Prostate gland (tissue), 2 donors: ENCODE data around the gene FBXL17. TPM values are rescaled to one million over a fixed set of nuclear protein-coding genes. Genes with fewer than 3 reads are reported as not detected.

Source experiments
- DNase-seq: peaks from one replicate; pipeline ENCODE4 v3.0.0-alpha.2; 2019; ENCODE audit warnings: low spot score
- H3K27ac ChIP-seq, 2 donors: fragments of 200-600 bp; sonication (generic); 2 replicates each; pipeline ENCODE4 v1.5.1; 2017 to 2019
- H3K27me3 ChIP-seq: fragments of 200-600 bp; sonication (generic); replicated peaks from 2 replicates; pipeline ENCODE4 v1.5.1; 2019; ENCODE audit not compliant: insufficient read depth
- H3K36me3 ChIP-seq, 2 donors: fragments of 200-600 bp; sonication (generic); 1 replicate in 1 of 2; 2 replicates in 1 of 2; pipeline versions ENCODE4 v1.5.1 to v1.8.1; 2017 to 2019
- H3K4me1 ChIP-seq: fragments of 200-600 bp; sonication (generic); replicated peaks from 2 replicates; pipeline ENCODE4 v1.5.1; 2019
- H3K4me3 ChIP-seq, 2 donors: fragments of 200-600 bp; sonication (generic); 2 replicates each; pipeline ENCODE4 v1.5.1; 2017 to 2019
- H3K9me3 ChIP-seq: fragments of 200-600 bp; sonication (generic); 2 replicates; pipeline ENCODE4 v1.5.1; 2017
- CTCF ChIP-seq, 4 experiments: fragments of 200-600 bp in 2 of 4; fragments of 450-650 bp in 2 of 4; sonication (generic) in 2 of 4; IDR thresholded peaks; 1 replicate in 3 of 4; 2 replicates in 1 of 4; pipeline ENCODE4 v1.5.1; 2016 to 2019; ENCODE audit warnings: antibody characterized with exemption in 4 of 4, mild to moderate bottlenecking in 2 of 4, moderate library complexity in 2 of 4
- POLR2A ChIP-seq: fragments of 450-650 bp; IDR thresholded peaks from one replicate; pipeline ENCODE4 v1.6.1; 2016; ENCODE audit warnings: antibody characterized with exemption, mild to moderate bottlenecking
- POLR2AphosphoS5 ChIP-seq: sonication (generic); formaldehyde crosslinking; IDR thresholded peaks from one replicate; pipeline ENCODE4 v1.6.1; 2017; ENCODE audit warnings: antibody characterized with exemption
- WGBS: methylation state at CpG from one replicate; pipeline ENCODE4 v1.1.5; 2018; 5-methylcytosine and 5-hydroxymethylcytosine counted together
- intact Hi-C: fragments of 100-400 bp; cut with DNase I; formaldehyde crosslinking; loops from one replicate; pipeline ENCODE4 v1.14.2; 2022
- total RNA-seq, 2 donors: library from RNA; depleted of rRNA; stranded (reverse); fragments of >200 nt; gene quantifications; one replicate each; pipeline ENCODE4 v1.1.0, GENCODE V29; 2016

FBXL17 gene
- total RNA-seq, 2 donors from 2014 or later, result 14.8 to 30.4 TPM

- Histone ChIP-seq H3K4me3 (no peak overlapping the region), H3K9me3 (no peaks in the 10 kb centered on the region), H3K36me3 (no peaks in the 10 kb centered on the region), H3K27ac (no peak overlapping the region), H3K4me1 (no peaks in the 10 kb centered on the region), H3K27me3 (no peaks in the 10 kb centered on the region)
- intact Hi-C loops, result no loop called here
- 94% methylated on average over 2 of the region's 2 CpGs for WGBS
- DNase-seq, result no peak
- TF ChIP-seq POLR2A (no peak), CTCF (IDR thresholded peaks at IDR 0.05) (no peak), POLR2AphosphoS5 (no peak)
Measured at GRCh38 chr5:108193021-108193795, 188.7 kb downstream of the FBXL17 start.

- Histone ChIP-seq H3K36me3 (peaks cover 0 to 6% of the 10 kb centered on the region in 2 donors), H3K27ac (no peak overlapping the region), H3K9me3 (no peaks in the 10 kb centered on the region), H3K4me1 (no peaks in the 10 kb centered on the region), H3K27me3 (no peaks in the 10 kb centered on the region), H3K4me3 (no peak overlapping the region)
- 86% methylated on average over 3 of the region's 3 CpGs for WGBS
- intact Hi-C loops, result no loop called here
- DNase-seq, result no peak
- no peak for TF ChIP-seq POLR2AphosphoS5
- TF ChIP-seq POLR2A, result no peak
- TF ChIP-seq CTCF (IDR thresholded peaks at IDR 0.05), result no peak
Measured at GRCh38 chr5:108184940-108185339, 197.0 kb downstream of the FBXL17 start.

- WGBS, result 81% methylated on average over 7 of the region's 7 CpGs
- Histone ChIP-seq H3K9me3 (no peaks in the 10 kb centered on the region), H3K4me1 (no peaks in the 10 kb centered on the region), H3K36me3 (peaks cover 0 to 6% of the 10 kb centered on the region in 2 donors), H3K4me3 (no peak overlapping the region), H3K27ac (no peak overlapping the region), H3K27me3 (no peaks in the 10 kb centered on the region)
- intact Hi-C loops, result no loop called here
- TF ChIP-seq POLR2AphosphoS5, result no peak
- no peak for TF ChIP-seq POLR2A
- no peak for TF ChIP-seq CTCF (IDR thresholded peaks at IDR 0.05)
- DNase-seq, result no peak
Measured at GRCh38 chr5:108181975-108182374, 199.9 kb downstream of the FBXL17 start.

GRCh38 chr5:108174286-108174685 lies 207.6 kb downstream of the FBXL17 start:
- Histone ChIP-seq H3K4me3 (no peak overlapping the region), H3K27ac (no peak overlapping the region), H3K4me1 (no peaks in the 10 kb centered on the region), H3K9me3 (no peaks in the 10 kb centered on the region), H3K36me3 (no peaks in the 10 kb centered on the region), H3K27me3 (no peaks in the 10 kb centered on the region)
- DNase-seq, result no peak
- intact Hi-C loops, result no loop called here
- TF ChIP-seq CTCF (IDR thresholded peaks at IDR 0.05), result no peak
- TF ChIP-seq POLR2A, result no peak
- TF ChIP-seq POLR2AphosphoS5, result no peak

GRCh38 chr5:108171759-108172158 lies 210.1 kb downstream of the FBXL17 start:
- over 99% methylated on average over 6 of the region's 6 CpGs for WGBS

More at GRCh38 chr5:108171759-108172158, 210.1 kb downstream of the FBXL17 start:
- H3K27me3 ChIP-seq, result no peaks in the 10 kb centered on the region
- no peaks in the 10 kb centered on the region for H3K9me3 ChIP-seq
- intact Hi-C loops, result no loop called here
- TF ChIP-seq POLR2A (no peak), POLR2AphosphoS5 (no peak), CTCF (IDR thresholded peaks at IDR 0.05) (no peak)
- no peak overlapping the region for H3K4me3 ChIP-seq
- no peak overlapping the region for H3K27ac ChIP-seq
- H3K36me3 ChIP-seq, result no peaks in the 10 kb centered on the region
- no peak for DNase-seq
- no peaks in the 10 kb centered on the region for H3K4me1 ChIP-seq
